Stimulated activated CD4-positive, alpha-beta T cell treated with anti-CD3 and anti-CD28 coated beads, Interleukin-1b, Interleukin-23, amount 100 ng/mL, for 4 hours (primary cell): ENCODE measurements around the gene CHIC2.
"Not testable (repeated sequence)": the region's sequence is repeated elsewhere in the genome, so short reads cannot be mapped to it uniquely, and the experiment has no call there.

ENCODE experiments used
- DNase-seq, 2 donors: peaks; one replicate each; pipeline ENCODE4 v3.0.0-alpha.2; 2020; ENCODE audit warnings: low read depth in 2 of 2

The CHIC2 gene

GRCh38 chr4:54061067-54061466 lies 3.3 kb downstream of the CHIC2 start:
- no peak for DNase-seq

- no peak for DNase-seq
These were observed 4.3 kb downstream of the CHIC2 start for GRCh38 chr4:54060116-54060515.

- no peak for DNase-seq
These were observed 6.2 kb downstream of the CHIC2 start for GRCh38 chr4:54058171-54058570.

GRCh38 chr4:54056360-54056759 lies 8.0 kb downstream of the CHIC2 start:
- no peak for DNase-seq

- DNase-seq: no peak
These were observed 8.9 kb downstream of the CHIC2 start for GRCh38 chr4:54055494-54055893.

- DNase-seq: no peak
These were observed 9.9 kb downstream of the CHIC2 start for GRCh38 chr4:54054501-54054900.

- DNase-seq: not testable (repeated sequence)
These were observed 11.1 kb downstream of the CHIC2 start for GRCh38 chr4:54053322-54053721.

GRCh38 chr4:54050214-54050904 lies 14.0 kb downstream of the CHIC2 start:
- no peak for DNase-seq

- DNase-seq: not testable (repeated sequence)
These were observed 20.8 kb downstream of the CHIC2 start for GRCh38 chr4:54043630-54044029.

- DNase-seq: no peak
These were observed 22.5 kb downstream of the CHIC2 start for GRCh38 chr4:54041933-54042332.

- no peak for DNase-seq
These were observed 23.3 kb downstream of the CHIC2 start for GRCh38 chr4:54041100-54041499.

- DNase-seq: no peak
These were observed 26.3 kb downstream of the CHIC2 start for GRCh38 chr4:54038056-54038455.

- no peak for DNase-seq
These were observed 28.2 kb downstream of the CHIC2 start for GRCh38 chr4:54036184-54036583.

- DNase-seq: no peak
These were observed 31.8 kb downstream of the CHIC2 start for GRCh38 chr4:54032558-54033135.

- DNase-seq: no peak
These were observed 37.1 kb downstream of the CHIC2 start for GRCh38 chr4:54027311-54027710.

- DNase-seq: no peak
These were observed 38.8 kb downstream of the CHIC2 start for GRCh38 chr4:54025582-54025981.

- DNase-seq: not testable (repeated sequence)
These were observed 41.4 kb downstream of the CHIC2 start for GRCh38 chr4:54023019-54023418.

GRCh38 chr4:54017974-54018373 lies 46.4 kb downstream of the CHIC2 start:
- DNase-seq: no peak

- DNase-seq: no peak
These were observed 47.1 kb downstream of the CHIC2 start for GRCh38 chr4:54017308-54017707.

- DNase-seq: no peak
These were observed 47.9 kb downstream of the CHIC2 start for GRCh38 chr4:54016504-54016903.

GRCh38 chr4:54015423-54016030 lies 48.9 kb downstream of the CHIC2 start:
- DNase-seq: no peak

GRCh38 chr4:54014666-54015160 lies 49.7 kb downstream of the CHIC2 start:
- no peak for DNase-seq

- no peak for DNase-seq
These were observed 53.2 kb downstream of the CHIC2 start for GRCh38 chr4:54011201-54011600.
